ENCODE data around the gene RIMKLB. TPM values are rescaled to one million over a fixed set of nuclear protein-coding genes. Genes with fewer than 3 reads are reported as not detected.
"Not testable (repeated sequence)": the region's sequence is repeated elsewhere in the genome, so short reads cannot be mapped to it uniquely, and the experiment has no call there.

The RIMKLB gene
- total RNA-seq, 2 donors from 2014 or later: 2.5 to 3.1 TPM

DNA sequence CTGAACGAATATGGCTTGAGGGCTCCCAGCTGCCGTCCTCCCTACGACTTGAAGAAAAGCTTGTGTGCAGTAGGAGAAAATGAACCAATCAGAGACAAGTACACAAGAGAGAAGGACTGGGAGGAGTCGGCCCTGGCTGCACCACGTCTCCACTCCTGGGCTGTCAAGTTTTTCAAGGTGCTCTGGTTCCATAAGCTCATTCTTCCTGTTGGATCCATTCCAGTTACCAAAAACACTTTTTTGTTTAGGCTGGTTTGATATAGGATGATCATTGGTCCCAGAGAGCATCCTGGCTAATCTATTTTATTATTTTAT, 121.8 kb downstream of the RIMKLB start:
- no peaks in the 10 kb centered on the region for H3K4me1 Mint-ChIP-seq (ENCODE audit: low read depth)
- H3K27ac Mint-ChIP-seq: no peak overlapping the region
- no peak for DNase-seq
- no peaks in the 10 kb centered on the region for H3K36me3 Mint-ChIP-seq (ENCODE audit: insufficient read depth in 2 of 2)
- ATAC-seq (replicated peaks in 1 of 2): no peak
- no peaks in the 10 kb centered on the region for H3K27me3 Mint-ChIP-seq (ENCODE audit: low read depth)
- no peaks in the 10 kb centered on the region for H3K9me3 Mint-ChIP-seq
- H3K4me3 Mint-ChIP-seq: no peak overlapping the region

DNA sequence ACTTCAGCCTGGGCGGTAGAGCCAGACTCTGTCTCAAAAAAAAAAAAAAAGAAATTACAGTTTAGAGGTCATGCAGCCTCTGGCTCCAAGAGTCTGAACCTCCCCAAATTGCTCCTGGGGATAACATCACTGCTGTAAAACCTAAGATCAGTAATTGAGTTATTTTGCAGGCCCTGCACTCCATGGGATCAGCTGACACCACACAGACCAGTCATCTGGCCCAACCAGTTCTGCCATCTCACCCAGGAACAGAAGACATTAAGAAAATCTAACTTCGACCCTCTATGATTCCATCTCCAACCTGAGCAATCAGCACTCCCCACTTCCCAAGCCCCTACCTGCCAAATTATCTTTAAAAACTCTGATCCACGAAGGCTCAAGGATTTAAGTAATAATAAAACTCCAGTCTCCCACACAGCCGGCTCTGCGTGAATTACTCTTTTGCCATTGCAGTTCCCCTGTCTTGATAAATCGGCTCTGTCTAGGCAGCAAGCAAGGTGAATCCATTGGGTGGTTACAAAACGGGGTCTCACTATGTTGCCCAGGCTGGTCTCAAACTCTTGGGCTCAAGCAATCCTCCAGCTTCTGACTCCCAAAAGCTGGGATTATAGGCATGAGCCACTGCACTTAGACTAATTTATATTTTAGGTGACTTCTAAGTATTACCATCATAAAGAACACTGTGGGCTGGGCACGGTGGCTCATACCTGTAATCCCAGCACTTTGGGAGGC, 123.1 kb downstream of the RIMKLB start:
- not testable (repeated sequence) for H3K4me1 Mint-ChIP-seq (ENCODE audit: low read depth); ATAC-seq (replicated peaks in 1 of 2); H3K4me3 Mint-ChIP-seq; DNase-seq; H3K27ac Mint-ChIP-seq; H3K36me3 Mint-ChIP-seq (ENCODE audit: insufficient read depth in 2 of 2); H3K27me3 Mint-ChIP-seq (ENCODE audit: low read depth); H3K9me3 Mint-ChIP-seq

DNA sequence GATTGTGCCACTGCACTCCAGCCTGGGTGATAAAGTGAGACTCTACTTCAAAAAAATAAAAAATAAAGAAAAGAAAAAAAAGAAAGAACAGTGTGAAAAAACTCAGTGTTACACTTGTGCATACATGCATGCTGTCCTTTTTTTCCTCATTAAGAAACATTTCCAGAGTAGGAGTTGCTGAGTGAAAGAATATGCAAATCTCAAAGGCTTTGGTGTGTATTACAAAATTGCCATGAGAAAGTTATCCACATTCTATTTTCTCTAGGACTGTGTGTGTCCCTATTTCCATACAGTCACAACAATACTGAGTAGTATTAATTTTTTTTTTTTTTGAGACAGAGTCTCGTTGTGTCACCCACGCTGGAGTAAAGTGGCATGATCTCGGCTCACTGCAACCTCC, 123.8 kb downstream of the RIMKLB start:
- no peaks in the 10 kb centered on the region for H3K9me3 Mint-ChIP-seq
- no peak overlapping the region for H3K4me3 Mint-ChIP-seq
- no peak for ATAC-seq (replicated peaks in 1 of 2)
- no peaks in the 10 kb centered on the region for H3K4me1 Mint-ChIP-seq (ENCODE audit: low read depth)
- no peaks in the 10 kb centered on the region for H3K36me3 Mint-ChIP-seq (ENCODE audit: insufficient read depth in 2 of 2)
- no peak for DNase-seq
- H3K27me3 Mint-ChIP-seq (ENCODE audit: low read depth): no peaks in the 10 kb centered on the region
- no peak overlapping the region for H3K27ac Mint-ChIP-seq

- peaks cover 2% of the 10 kb centered on the region for H3K4me1 Mint-ChIP-seq (ENCODE audit: low read depth)
- ATAC-seq (replicated peaks in 1 of 2): no peak
- no peak within 1 kb of the TSS for H3K4me3 Mint-ChIP-seq
- no peaks in the 10 kb centered on the region for H3K9me3 Mint-ChIP-seq
- H3K27ac Mint-ChIP-seq: no peak within 1 kb of the TSS
- no peak for DNase-seq
- no peaks in the 10 kb centered on the region for H3K27me3 Mint-ChIP-seq (ENCODE audit: low read depth)
- H3K36me3 Mint-ChIP-seq (ENCODE audit: insufficient read depth in 2 of 2): no peaks in the 10 kb centered on the region
Observed at GRCh38 chr12:8822298-8822697, 124.5 kb downstream of the RIMKLB start, which contains the start of gene A2ML1. A2ML1 (plus strand) TSS chr12:8822621; CDS start chr12:8822652, 31 bp downstream.

DNA sequence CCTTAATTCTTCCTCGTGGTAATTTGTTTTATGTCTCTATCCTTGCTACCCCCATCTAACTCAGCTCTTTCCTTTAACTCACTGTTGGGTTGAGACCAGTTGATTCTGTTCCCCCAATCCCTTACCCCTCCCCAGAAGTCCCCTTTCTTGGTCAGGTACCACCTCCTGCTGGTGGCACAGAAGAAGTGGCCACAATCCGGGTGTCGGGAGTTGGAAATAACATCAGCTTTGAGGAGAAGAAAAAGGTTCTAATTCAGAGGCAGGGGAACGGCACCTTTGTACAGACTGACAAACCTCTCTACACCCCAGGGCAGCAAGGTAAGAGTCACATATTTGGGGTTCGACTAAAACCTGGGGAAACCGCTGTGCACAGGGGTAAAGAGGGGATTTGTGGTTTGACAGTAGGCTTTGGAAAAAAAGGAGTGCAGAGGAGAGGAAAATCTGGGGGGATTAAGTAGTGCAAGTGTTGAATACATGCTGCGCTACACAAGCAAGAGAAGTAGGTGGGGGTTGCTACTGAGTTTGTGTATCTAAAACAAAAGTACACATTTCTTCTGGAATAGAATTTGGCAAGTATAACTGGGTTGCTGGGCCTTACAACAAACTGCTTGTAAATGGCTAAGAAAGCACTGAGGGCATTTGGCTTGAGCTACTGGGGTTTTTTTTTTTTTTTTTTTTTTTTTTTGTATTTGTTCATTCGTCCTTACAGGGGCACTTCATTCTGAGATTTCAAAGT, 125.9 kb downstream of the RIMKLB start:
- H3K4me3 Mint-ChIP-seq: no peak overlapping the region
- H3K27ac Mint-ChIP-seq: no peak overlapping the region
- DNase-seq (no peak), ATAC-seq (replicated peaks in 1 of 2) (no peak)
- H3K9me3 Mint-ChIP-seq: no peaks in the 10 kb centered on the region
- peaks cover 8% of the 10 kb centered on the region for H3K4me1 Mint-ChIP-seq (ENCODE audit: low read depth)
- H3K27me3 Mint-ChIP-seq (ENCODE audit: low read depth): no peaks in the 10 kb centered on the region
- no peaks in the 10 kb centered on the region for H3K36me3 Mint-ChIP-seq (ENCODE audit: insufficient read depth in 2 of 2)

DNA sequence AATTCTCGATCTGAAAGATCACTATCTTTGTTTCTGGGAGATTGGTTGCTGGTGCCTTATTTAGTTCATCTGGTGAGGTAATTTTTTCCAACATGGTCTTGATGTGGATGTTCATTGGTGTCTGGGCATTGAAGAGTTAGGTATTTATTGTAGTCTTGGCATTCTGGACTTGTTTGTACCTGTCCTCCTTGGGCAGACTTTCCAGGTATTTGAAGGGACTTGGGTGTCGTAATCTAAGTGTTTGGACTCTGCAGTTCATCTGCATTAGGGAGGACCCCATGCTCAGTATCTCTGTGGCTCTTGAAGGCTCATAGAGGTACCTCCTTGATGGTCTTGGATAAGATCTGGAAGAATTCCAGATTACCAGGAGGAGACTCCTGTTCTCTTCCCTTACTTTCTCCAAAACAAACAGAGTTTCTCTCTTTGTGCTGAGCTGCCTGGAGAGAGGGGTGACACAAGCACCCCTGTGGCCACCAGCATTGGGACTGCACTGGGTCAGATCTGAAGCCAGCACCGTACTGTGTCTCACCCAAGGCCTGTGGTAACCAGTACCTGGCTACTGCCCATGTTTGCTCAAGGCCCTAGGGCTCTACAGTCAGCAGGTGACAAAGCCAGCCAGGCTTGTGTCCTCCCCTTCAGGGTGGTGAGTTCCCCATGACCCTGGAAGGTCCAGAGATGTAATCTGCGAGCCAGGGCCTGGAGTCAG, 129.9 kb downstream of the RIMKLB start:
- ATAC-seq (replicated peaks in 1 of 2) (no peak), DNase-seq (no peak)
- Mint-ChIP-seq H3K4me3 (no peak overlapping the region), H3K27me3 (ENCODE audit: low read depth) (peaks cover 4% of the 10 kb centered on the region), H3K36me3 (ENCODE audit: insufficient read depth in 2 of 2) (no peaks in the 10 kb centered on the region), H3K9me3 (no peaks in the 10 kb centered on the region), H3K27ac (no peak overlapping the region), H3K4me1 (ENCODE audit: low read depth) (peaks cover 8% of the 10 kb centered on the region)

DNA sequence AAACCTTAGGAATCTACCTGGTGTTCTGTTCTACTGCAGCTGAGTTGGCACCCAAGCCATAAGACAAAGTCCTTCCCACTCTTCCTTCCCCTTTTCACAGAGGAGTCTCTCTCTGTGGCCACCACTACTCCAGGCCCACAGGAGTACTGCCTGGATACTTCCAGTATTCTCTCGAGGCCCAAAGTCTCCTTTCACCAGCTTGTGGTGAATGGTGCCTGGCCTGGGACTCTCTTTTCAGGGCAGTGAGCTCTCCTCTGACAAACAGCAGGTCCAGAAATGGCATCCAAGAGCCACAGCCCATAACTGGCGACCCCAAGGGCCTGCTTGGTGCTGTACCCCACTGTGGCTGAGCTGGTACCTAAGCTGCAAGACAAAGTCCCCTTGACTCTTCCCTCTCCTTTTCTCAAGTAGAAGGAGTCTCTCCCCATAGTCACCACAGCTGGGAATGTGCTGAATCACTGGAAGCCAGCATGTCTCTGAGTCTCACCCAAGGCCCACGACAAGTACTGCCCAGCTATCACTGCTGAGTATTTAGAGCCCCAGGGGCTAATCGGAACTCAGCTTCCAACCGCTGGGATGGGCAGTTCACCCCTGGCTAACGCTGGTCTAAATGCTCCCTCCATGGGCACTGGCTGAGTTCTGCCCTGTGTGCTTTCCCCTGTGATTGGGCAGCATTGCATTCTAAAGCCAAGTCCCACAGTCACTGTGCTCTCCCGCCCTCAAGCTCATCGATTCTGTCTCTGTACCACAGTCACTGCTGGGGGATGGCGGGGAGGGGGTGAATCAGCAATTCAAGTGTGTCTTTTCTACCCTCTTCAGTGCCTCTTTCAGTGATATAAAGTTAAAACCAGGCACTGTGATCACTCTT, 130.7 kb downstream of the RIMKLB start:
- H3K4me1 Mint-ChIP-seq (ENCODE audit: low read depth): peaks cover 8% of the 10 kb centered on the region
- no peak overlapping the region for H3K4me3 Mint-ChIP-seq
- no peaks in the 10 kb centered on the region for H3K9me3 Mint-ChIP-seq
- no peak overlapping the region for H3K27ac Mint-ChIP-seq
- no peak for DNase-seq
- H3K36me3 Mint-ChIP-seq (ENCODE audit: insufficient read depth in 2 of 2): no peaks in the 10 kb centered on the region
- H3K27me3 Mint-ChIP-seq (ENCODE audit: low read depth): peaks cover 4% of the 10 kb centered on the region
- ATAC-seq (replicated peaks in 1 of 2): no peak

DNA sequence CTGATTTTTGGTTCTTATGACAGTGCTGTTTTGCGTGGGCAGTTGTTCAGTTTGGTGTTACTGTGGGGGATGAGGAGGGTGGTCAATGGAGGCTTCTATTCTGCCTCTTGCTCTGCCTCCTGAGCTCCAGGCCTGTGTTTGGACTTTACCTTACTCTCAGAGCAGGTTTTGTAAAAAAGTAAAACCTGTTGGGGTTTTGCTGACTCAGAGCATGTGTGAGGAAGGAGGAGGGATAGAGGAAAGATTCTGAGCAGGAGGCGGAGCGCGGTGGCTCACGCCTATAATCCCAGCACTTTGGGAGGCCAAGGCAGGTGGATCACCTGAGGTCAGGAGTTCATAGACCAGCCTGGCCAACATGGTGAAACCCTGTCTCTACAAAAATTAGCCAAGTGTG, 131.3 kb downstream of the RIMKLB start:
- H3K4me3 Mint-ChIP-seq: no peak overlapping the region
- peaks cover 8% of the 10 kb centered on the region for H3K4me1 Mint-ChIP-seq (ENCODE audit: low read depth)
- no peak overlapping the region for H3K27ac Mint-ChIP-seq
- H3K36me3 Mint-ChIP-seq (ENCODE audit: insufficient read depth in 2 of 2): no peaks in the 10 kb centered on the region
- H3K9me3 Mint-ChIP-seq: no peaks in the 10 kb centered on the region
- H3K27me3 Mint-ChIP-seq (ENCODE audit: low read depth): peaks cover 4% of the 10 kb centered on the region
- DNase-seq (no peak), ATAC-seq (replicated peaks in 1 of 2) (no peak)

DNA sequence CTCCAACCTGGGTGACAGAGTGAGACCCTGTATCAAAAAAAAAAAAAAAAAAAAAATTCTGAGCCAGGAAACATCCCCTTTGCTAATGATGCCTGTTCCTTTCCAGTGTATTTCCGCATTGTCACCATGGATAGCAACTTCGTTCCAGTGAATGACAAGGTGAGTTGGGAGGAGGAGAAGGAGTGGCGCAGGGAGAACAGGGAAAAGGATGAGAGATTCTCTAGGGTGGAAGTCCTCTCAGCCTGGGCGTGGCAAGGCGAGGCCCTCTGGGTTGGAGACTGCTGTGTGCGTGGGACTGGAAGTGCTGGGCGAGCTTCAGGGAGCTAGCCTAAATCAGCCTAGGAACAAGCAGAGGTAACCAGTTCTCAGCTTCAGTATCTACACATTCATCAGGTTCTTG, 131.8 kb downstream of the RIMKLB start:
- H3K36me3 Mint-ChIP-seq (ENCODE audit: insufficient read depth in 2 of 2): no peaks in the 10 kb centered on the region
- no peaks in the 10 kb centered on the region for H3K9me3 Mint-ChIP-seq
- H3K4me3 Mint-ChIP-seq: no peak overlapping the region
- peaks cover 4% of the 10 kb centered on the region for H3K27me3 Mint-ChIP-seq (ENCODE audit: low read depth)
- ATAC-seq (replicated peaks in 1 of 2) (no peak), DNase-seq (no peak)
- H3K4me1 Mint-ChIP-seq (ENCODE audit: low read depth): peaks cover 8% of the 10 kb centered on the region
- H3K27ac Mint-ChIP-seq: no peak overlapping the region

DNA sequence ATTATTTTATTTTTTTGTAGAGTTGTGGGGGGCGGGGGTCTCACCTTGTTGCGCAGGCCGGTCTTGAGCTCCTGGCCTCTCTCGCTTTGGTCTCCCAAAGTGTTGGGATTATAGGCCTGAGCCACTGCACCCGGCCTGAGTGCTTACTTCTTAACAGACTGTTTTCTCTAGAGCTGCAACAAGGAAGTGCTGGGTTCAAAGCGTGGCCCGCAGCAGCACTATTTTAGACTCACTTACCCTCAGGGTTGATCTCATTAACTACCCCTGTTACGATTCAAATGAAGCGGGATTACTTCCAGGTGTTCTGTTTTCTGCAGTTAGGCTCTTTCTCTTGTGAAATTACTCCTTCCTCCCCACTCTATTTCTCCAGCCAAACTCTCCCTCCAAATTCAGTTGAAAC, 133.3 kb downstream of the RIMKLB start:
- ATAC-seq (replicated peaks in 1 of 2) (no peak), DNase-seq (no peak)
- peaks cover 13% of the 10 kb centered on the region for H3K27me3 Mint-ChIP-seq (ENCODE audit: low read depth)
- H3K9me3 Mint-ChIP-seq: no peaks in the 10 kb centered on the region
- H3K36me3 Mint-ChIP-seq (ENCODE audit: insufficient read depth in 2 of 2): no peaks in the 10 kb centered on the region
- no peak overlapping the region for H3K27ac Mint-ChIP-seq
- no peak overlapping the region for H3K4me3 Mint-ChIP-seq
- H3K4me1 Mint-ChIP-seq (ENCODE audit: low read depth): peaks cover 8% of the 10 kb centered on the region

- no peak overlapping the region for H3K4me3 Mint-ChIP-seq
- DNase-seq (no peak), ATAC-seq (replicated peaks in 1 of 2) (no peak)
- H3K27me3 Mint-ChIP-seq (ENCODE audit: low read depth): peaks cover 24% of the 10 kb centered on the region
- peaks cover 4% of the 10 kb centered on the region for H3K4me1 Mint-ChIP-seq (ENCODE audit: low read depth)
- no peaks in the 10 kb centered on the region for H3K9me3 Mint-ChIP-seq
- H3K36me3 Mint-ChIP-seq (ENCODE audit: insufficient read depth in 2 of 2): no peaks in the 10 kb centered on the region
- no peak overlapping the region for H3K27ac Mint-ChIP-seq
Observed at GRCh38 chr12:8832500-8832899, 134.7 kb downstream of the RIMKLB start.
